Glomerular visceral epithelial cell (primary cell): ENCODE data around the gene DERL2.

Source experiments
- DNase-seq: peaks from one replicate; pipeline ENCODE4 v3.0.0-alpha.2; 2016; ENCODE audit errors: extremely low spot score

DERL2 gene

DNA sequence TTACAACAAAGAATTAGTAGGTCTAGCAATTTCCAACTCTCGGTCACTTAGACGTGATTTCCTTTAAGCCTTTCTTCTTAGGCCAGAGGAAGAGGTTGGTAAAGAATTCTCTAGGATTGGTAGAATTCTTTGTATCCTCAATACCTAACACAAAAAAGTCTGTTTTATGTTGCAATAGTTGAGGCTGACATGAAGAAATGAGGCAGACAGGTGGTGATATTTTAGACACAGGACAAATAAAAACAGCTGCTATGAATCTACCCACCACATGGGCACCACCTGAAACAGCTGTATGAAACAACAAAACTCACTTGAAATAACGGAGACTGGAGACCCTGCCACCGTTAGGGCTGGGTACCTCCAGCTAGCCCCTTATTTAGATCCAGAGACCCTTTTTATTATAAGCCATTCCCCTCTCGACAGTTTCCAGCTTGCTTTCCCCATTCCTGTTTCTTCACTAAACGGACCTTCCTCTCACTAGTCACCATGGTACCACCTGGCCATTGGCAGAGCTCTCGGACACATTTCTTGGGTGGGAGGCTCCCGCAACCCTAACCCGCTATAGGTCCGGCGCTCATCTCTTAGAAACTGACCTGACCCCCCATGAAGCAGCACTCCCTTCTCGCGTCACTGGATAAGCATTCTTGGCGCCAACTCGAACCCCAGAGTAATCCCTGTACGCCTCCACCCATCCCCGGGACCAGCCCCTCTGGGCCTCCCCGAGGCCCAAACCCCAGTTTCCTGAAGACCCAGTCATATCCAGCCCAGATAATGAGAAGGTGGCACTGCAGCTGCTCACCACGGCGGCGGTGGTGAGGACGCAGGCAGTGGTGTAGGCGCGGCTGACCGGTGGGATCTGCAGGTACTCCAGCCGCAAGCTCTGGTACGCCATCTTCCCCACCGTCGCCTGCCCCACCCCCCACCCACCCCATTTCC is at the start of gene DERL2:
DERL2 (minus strand) TSS at position 909 of the 936 bp plus-strand sequence; CDS start at position 892, 17 bp downstream.
- peak; percentile 68 for DNase-seq

DNA sequence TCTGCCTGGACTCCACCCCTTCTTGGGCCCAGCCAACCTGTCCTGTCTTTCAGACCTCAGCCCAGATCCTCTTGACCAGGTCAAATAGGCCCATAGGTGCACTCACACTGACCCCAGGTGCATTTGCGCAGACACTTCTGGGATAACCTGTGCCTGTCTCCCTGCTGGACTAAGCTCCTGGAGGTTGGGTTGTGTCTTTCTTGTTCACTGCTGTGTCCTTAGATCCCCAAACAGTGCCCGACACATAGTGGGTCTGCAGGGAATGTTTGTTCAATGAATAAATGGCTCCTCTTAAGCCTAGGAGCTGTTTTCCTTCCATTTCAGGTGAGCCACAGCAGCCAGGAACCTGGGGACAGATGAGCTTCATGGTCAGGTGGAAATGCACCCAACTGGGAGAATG is 49.5 kb upstream of the DERL2 start:
- no peak for DNase-seq

DNA sequence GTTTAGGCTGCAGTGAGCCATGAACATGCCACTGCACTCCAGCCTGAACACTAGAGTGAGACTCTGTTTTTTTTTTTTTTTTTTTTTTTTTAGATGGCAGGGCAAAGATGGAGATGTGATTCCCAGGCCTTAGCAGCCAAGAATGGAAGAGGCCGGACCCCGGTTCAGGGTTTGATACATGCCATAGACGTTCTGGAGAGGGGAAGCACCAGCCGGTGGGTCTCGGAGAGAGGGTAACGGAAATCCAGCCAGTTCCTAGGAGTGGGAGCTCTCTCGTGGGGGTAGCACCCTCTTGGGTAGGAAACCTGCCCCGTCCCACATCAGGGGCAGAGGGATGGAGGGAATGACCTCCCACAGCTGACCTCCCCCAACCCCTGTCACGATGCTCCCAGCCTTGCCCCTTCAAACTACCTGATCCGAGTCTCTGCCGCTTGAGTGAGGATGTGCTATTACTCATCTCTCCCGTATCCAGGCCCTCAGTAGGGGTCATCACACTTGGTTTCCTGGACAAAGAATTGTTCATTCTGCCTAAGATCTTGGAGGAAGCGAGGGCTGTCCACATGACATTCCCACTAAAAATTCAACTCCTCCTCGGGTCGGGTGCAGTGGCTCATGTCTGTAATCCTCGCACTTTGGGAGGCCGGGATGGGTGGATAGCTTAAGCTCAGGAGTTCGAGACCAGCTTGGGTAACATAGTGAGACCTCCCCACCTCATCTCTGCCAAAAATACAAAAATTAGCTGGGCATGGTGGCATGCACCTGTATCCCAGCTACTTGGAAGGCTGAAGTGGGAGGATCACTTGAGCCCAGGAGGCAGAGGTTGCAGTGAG is 47.7 kb upstream of the DERL2 start:
- peak; percentile 59 for DNase-seq

DNA sequence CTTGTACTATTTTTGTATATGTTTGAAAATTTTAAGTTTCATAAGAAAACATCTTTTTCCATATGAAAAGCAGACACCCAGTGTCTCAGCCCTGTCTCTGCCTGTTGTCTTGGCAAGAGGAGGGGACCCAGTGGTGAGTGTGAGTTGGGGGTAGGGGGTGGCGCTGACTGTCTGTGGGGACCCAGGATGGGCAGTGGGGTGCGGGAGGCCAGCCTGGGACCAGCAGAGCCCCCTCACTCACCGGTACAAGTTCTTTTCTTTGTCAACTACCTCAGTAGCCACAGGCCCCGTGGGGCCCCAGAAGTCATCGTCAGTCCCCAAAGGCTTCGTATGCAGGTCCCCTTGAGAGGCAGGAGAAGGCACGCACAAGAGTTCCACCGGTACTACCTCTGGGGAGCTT is 46.6 kb upstream of the DERL2 start:
- DNase-seq: no peak

DNA sequence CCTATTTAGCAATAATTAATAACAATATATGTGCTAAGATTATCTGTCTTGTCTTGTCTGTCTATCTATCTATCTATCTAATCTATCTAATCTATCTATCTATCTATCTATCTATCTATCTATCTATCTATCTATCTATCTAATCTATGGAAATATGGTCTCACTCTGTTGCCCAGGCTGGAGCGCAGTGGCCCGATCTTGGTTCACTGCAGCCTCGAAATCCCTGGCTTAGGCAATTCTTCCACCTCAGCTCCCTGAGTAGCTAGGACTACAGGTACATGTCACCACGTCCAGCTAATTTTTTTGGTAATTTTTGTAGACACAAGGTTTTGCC is 45.1 kb upstream of the DERL2 start:
- DNase-seq: no peak

DNA sequence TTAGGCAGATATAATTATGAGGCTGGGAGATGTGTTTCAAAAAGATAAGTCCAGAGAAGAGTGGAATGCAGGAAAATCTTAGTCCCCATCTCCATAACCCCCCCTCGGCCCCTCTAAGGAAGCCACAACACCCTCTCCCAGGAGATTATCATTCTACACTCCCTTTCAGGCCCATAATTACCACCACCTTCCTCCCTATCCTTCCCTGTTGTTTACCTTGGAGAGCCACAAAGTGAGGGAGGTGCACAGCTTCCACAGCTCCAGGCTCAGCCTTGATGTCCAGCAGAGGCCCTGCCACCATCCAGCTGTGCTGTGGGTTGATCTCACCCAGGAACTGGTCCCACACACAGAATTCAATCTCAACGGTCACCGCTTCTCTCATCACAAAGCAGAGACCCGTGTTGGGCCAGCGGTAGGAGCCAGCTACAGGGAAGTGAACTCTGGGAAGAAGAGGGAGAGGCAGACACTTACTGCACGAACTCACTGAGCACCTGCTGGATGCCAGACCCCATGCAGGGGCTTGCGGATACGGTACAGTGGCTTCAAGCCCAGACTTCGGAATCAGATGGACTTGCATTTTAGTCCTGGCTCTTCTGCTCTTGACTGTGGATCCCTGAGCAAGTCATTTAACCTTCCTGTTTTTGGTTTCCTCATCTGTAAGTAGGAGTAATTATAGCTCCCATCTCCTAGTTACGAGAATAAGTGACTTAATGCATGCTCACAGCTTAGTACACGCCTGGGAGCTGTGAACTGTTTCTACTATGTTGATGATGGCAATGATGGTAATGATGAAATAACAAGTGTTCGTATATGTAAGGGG is 44.5 kb upstream of the DERL2 start:
- DNase-seq: no peak

DNA sequence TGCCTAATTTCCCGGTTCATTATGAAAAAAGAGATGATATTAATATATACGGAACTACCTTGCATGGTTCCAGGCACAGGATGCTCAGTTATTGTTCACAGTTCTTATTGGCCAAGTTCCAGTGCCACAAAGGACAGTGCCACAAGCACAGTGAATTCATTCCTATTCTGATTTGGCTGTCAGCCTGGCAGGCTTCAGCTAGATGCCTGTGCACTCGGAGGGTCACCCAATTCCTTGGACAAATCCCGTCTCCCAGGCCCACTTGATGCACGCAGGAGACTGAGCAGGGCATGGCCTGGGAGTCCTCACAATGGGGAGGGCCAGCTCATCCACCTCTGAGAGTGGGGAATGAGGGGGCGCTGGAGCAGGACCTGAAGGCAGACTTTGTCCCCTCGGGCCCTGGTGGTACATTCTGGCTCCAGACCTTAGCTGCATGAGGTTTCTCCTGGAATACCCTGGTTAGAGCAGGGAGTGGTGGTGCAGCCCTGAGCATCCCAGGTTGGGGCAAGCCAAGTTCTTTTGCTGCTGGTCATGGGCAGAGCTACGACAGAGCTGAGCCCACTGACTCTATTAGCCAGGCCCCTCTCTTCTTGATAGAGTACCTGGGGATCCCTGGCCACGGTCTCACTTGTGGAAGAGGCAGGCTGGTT is 41.7 kb upstream of the DERL2 start:
- no peak for DNase-seq

DNA sequence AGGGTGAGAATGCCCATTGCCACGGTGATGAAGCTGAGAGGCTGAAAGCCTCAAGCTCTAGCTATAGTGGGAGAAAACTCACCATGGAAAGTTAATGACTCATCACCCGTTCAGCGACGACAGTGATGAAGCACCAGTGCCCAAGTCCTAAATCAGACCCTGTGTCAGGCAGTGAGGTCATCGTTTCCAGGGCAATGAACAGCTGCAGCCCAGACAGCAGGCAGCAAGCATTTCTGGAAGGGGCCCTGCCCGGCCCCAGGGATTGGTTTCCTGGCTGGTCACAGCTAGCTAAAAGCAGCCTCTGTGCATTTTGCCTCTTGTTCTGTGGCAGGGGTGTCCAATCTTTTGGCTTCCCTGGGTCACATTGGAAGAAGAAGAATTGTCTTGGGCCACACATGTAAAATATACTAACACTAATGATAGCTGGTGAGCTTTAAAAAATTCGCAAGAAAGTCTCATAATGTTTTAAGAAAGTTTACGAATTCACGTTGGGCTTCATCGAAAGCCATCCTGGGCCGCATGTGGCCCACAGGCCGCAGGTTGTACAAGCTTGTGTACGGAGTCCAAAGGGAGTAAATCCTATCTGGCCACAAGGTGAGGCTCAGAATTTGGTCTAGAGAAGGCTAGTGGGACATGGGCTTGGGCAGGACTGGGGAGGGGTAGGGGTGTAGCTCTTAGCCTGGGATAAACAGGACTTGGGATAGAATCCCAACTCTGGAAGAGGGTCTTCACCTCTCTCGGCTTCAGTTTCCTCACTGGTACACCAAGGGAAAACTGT is 41.0 kb upstream of the DERL2 start:
- peak; percentile 98 for DNase-seq

DNA sequence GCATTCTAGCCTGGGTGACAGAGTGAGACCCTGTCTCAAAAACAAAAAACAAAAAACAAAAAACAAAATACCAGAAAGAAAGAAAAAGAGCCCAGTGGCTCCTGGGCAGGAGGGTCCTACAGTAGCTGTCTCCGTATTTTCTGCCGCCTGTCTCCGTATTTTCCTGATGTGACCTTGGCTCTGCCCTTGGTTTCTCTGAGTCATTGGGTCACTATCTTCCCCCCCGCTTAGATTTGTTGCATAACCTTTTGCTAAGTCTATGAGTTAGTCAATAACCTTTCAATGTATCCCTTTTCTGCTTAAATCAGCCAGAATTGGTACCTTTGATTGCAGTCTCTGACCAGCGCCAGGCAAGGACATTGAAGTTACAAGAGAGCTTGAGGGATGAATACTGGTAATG is 37.3 kb upstream of the DERL2 start:
- DNase-seq: no peak

DNA sequence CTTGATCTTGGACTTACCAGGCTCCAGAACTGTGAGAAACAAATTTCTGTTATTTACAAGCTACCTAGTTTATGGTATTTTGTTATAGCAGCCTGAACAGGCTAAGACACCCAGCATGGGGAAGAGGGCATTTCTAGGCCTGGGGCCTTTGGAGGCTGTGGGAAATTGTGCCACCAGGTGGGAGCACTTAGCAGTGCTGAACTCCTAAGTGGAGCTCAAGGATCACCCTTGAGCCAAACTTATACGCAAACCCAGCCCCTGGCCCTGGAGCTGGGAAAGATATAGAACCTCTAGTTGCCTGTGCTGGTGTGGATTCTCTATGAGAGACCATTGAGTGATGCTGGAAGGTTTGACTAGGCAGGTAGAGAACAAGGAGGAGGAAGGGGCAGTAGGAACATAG is 36.5 kb upstream of the DERL2 start:
- DNase-seq: no peak

DNA sequence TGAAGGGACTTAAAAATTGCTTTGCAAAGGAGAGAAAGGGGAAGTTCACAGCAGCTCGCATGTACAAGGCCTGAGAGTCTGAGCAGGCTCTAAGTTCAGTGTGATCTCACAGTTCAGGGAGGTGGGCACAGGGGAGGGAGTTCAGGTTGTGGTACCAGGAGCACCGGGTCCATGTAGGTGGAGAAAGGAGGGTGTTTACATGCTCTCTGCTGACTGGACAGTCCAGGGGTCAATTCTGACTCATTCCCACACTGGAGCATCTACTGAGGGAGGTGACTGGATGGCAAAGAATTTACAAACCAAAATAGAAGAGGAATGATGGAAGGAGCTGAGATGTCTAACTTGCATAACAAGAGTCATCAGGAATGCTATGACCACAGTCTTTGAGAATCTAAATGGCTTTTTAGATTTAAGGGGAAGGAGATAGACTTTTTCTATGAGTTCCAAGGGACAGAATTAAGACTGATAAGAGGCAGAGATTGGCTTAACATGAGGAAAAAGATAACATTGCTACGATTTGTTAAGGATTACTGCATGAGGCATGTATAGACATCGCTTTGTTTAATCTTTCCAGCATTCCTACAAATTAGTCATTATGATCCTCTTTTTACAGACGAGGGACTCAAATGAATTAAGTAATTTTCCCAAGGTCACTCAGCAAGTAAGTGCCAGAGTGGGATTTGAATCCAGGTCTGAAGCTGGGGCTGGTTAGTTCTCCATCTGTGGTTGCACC is 30.2 kb upstream of the DERL2 start:
- DNase-seq: peak; percentile 98

DNA sequence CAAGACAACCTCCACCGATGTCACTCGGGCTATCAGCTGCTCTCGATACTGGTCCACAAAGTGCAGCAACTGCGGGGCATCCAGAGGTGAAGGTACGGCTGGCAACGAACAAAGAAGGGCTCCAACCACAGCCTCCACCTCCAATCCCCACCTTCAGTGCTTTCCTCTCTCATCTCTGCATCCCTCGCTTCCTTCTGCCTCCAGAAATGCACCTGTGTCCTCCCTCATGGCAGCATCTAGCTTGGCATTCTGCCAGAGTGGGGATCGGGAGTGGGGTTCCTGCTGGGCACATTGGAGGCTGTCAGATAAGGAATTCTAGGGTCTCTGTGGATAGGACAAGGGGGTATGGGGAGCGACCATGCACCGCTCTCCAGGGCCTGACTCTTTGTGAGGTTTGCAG is 29.0 kb upstream of the DERL2 start:
- no peak for DNase-seq

DNA sequence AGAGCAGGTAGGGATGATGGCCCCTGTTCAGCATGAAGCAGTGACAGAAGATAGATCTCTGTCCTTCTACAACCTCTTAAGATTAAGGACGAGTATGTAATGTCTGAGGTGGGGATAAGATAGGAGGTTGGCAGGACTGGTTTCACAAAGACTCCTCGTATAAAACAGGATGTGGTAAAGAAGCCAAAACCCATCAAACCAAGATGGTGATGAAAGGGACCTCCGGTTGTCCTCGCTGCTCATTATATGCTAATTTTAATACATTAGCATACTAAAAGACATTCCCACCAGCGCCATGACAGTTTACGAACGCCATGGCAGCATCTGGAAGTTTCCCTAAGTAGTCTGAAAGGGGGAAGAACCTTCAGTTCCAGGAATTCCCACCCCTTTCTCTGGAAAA is 27.6 kb upstream of the DERL2 start:
- DNase-seq: no peak

DNA sequence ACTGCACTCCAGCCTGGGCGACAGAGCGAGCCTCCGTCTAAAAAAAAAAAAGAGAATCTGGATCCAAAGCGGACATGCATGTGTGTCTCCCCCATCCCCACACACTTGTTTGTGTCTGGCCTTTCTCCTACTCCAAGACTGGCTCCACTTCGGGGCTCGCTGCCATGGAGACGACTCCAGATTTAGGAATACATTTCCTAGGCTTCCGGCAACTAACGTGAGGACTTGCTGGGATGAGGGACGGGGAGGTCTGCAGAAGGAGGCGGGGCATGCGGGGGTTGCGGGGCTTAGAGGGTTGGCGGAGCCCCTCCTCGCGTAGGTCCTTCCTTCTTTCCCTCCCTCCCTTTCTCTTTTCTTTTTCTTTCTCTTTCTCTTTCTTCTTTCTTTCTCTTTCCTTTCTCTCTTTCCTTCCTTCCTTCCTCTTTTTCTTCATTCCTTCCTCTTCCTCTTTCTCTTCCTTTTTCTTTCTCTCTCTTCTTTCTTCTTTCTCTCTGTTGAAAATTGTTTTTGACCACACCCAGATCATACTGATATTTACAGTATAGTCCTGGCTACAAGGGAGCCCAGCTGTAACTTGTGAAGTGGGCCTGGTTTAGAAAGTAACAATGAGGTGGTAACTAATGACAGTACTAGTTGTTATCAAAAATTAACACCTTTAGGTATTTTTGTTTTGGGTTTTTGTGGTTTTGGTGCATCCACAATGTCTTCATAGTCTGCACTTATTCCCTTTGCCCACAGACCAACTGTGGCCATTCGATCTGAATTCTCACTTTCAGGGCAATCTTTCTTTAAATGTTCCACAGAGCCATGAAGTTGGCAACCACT is 25.6 kb upstream of the DERL2 start:
- DNase-seq: no peak

DNA sequence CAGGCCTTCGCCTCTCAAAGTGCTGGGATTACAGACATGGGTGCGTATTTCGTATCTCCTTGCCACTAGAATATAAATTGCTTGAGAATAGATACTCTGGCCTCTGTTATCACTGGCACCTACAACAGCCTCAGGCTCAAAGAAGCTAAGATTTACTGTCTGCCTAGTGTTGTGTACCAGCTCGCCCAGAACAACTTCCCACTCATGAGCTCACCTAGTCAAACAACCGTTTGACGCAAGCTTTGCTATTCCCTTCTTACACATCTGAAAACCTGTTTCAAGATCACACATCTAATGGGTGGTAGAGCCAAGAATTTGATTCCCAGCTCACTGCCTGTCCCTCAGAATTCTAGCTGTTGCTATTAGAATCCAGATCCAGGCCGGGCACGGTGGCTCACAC is 24.8 kb upstream of the DERL2 start:
- DNase-seq: no peak

DNA sequence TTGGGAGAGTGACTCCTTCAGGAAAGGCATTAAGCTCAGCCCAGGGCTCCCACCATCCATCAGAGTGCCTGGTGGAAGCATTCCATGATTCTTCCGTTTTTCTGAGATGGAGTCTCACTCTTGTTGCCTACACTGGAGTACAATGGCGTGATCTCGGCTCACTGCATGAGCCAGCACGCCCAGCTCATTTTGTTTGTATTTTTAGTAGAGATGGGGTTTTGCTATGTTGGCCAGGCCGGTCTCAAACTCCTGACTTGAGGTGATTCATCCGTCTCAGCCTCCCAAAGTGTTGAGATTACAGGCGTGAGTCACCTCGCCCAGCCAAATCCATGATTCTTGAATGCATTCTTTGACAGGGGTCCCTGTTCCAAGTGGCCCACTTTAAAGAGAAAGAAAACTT is 23.5 kb upstream of the DERL2 start:
- no peak for DNase-seq

DNA sequence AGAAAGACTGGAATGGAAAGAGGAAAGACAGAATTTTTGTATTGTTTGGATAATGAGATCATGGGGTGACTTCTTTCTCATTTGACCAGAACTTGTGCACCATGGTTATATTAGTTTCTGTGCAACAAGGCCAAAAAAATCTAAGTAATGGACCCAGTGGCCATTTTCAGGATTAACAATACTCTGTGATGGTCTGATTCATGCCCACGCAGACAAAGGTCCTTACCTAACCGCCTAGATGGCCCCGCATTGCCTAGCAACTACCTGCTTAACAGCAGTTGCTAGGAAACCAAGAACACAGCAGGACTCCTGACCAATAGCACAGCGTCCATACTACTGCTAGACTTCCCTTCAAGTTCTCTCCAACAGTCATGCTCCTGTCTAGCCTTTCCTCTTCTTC is 22.8 kb upstream of the DERL2 start:
- DNase-seq: peak; percentile 28

DNA sequence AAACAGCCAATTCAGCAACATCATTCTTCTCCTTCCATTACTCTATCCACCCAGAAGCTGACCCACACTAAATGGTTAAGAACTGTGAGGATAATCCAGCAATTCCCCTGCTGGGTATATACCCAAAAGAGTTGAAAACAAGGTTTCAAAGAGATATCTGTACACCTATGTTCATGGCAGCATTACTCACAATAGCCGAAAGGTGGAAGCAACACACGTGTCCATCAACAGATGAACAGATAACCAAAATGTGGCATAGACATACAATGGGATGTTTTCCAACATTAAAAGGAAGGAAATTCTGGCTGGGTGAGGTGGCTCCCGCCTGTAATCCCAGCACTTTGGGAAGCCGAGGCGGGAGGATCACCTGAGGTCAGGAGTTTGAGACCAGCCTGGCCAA is 20.3 kb upstream of the DERL2 start:
- no peak for DNase-seq

DNA sequence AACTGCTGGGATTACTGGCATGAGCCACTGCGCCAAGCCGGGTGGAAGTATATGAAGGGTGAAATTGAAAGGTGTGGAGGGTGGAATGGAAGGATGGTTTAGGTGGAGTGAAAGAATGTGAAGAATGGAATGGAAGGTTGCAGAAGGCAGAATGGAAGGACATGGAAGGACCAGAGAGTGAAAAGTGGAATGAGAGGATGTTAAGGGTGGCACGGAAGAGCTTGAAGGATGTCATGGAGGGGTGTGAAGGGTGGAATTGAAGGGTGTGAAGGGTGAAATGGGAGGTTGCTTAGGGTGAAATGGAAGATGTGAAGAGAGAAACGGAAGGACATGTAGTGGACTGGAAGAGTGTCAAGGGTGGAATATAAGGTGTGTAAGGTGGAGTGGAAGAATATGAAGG is 16.6 kb upstream of the DERL2 start:
- DNase-seq: no peak
